MM.1S (cell line): ENCODE data around the gene TENM4.

Source experiments
- DNase-seq: peaks from one replicate; pipeline ENCODE4 v3.0.0-alpha.2; 2015
- H2AFZ ChIP-seq: fragments of 300-600 bp; sonication (generic); 2 replicates; pipeline ENCODE4 v1.6.0; 2016; ENCODE audit warnings: antibody characterized with exemption, low read length
- H3F3A ChIP-seq: fragments of 300-600 bp; sonication (generic); 2 replicates; pipeline ENCODE4 v1.6.1; 2016; ENCODE audit warnings: mild to moderate bottlenecking, antibody characterized with exemption, low read length, moderate library complexity, mixed read lengths; ENCODE audit not compliant: insufficient read depth
- H3K27ac ChIP-seq: fragments of 300-600 bp; sonication (generic); 2 replicates; pipeline ENCODE4 v1.5.1; 2016; ENCODE audit warnings: mild to moderate bottlenecking, low read length
- H3K27me3 ChIP-seq: fragments of 300-600 bp; sonication (generic); replicated peaks from 2 replicates; pipeline ENCODE4 v1.6.0; 2016; ENCODE audit warnings: low read length; ENCODE audit not compliant: insufficient read depth
- H3K36me3 ChIP-seq: fragments of 300-600 bp; sonication (generic); replicated peaks from 2 replicates; pipeline ENCODE4 v1.6.1; 2016; ENCODE audit warnings: mild to moderate bottlenecking, low read length, mixed read lengths; ENCODE audit not compliant: insufficient read depth
- H3K4me1 ChIP-seq: fragments of 300-600 bp; sonication (generic); 2 replicates; pipeline ENCODE4 v1.6.1; 2016; ENCODE audit warnings: low read length, mixed read lengths
- H3K4me2 ChIP-seq: fragments of 300-600 bp; sonication (generic); 2 replicates; pipeline ENCODE4 v1.6.0; 2016; ENCODE audit warnings: low read depth, low read length
- H3K4me3 ChIP-seq: fragments of 300-600 bp; sonication (generic); 2 replicates; pipeline ENCODE4 v1.5.1; 2016; ENCODE audit warnings: low read length, mixed read lengths
- H3K79me2 ChIP-seq: fragments of 300-600 bp; sonication (generic); 2 replicates; pipeline ENCODE4 v1.6.1; 2016; ENCODE audit warnings: mixed run types, low read length, mixed read lengths
- H3K9ac ChIP-seq: fragments of 300-600 bp; sonication (generic); 2 replicates; pipeline ENCODE4 v1.6.1; 2016; ENCODE audit warnings: low read length, mixed read lengths
- H3K9me2 ChIP-seq: fragments of 300-600 bp; sonication (generic); replicated peaks from 2 replicates; pipeline ENCODE4 v1.6.1; 2016; ENCODE audit warnings: mild to moderate bottlenecking, low read length, mixed read lengths; ENCODE audit not compliant: insufficient read depth
- H3K9me3 ChIP-seq: fragments of 300-600 bp; sonication (generic); replicated peaks from 2 replicates; pipeline ENCODE4 v1.6.1; 2016; ENCODE audit warnings: mild to moderate bottlenecking, low read length, mixed read lengths; ENCODE audit not compliant: insufficient read depth
- H4K20me1 ChIP-seq: fragments of 300-600 bp; sonication (generic); 2 replicates; pipeline ENCODE4 v1.6.1; 2016; ENCODE audit warnings: mild to moderate bottlenecking, low read length, moderate library complexity, mixed read lengths; ENCODE audit not compliant: insufficient read depth
- EZH2 ChIP-seq: fragments of 300-600 bp; sonication (generic); optimal IDR thresholded peaks from 2 replicates; pipeline ENCODE3; 2017; ENCODE audit warnings: low read depth, mild to moderate bottlenecking, antibody characterized with exemption, low read length, mixed read lengths
- EZH2phosphoT487 ChIP-seq: fragments of 300-600 bp; sonication (generic); IDR thresholded peaks from 2 replicates; pipeline ENCODE4 v1.6.1; 2018; ENCODE audit warnings: antibody characterized with exemption, low read length
- TF ChIP-seq, protein P1 (sequence below): fragments of 300-600 bp; sonication (generic); IDR thresholded peaks from 2 replicates; pipeline ENCODE4 v1.5.1; 2016; ENCODE audit warnings: antibody characterized with exemption, low read length, mixed read lengths

Gene TENM4

DNA sequence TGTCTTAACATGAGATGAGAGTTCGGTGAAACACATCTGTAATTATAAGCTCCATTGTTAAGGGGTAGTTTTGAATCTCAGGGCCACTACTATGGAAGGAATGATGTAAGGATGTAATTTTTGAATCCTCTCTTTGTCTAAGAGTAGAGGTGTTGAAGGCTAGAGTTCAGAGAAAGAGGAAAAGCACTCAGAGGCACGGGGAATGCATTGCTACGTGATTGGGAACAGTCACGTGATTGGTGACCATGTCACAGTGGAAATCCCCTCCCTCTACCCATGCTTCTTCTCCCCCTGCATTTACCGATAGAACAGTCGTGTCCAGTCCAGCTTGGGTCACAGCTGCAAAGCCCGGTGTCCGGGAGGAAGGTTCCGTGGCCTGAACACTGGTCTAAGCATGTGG is 635.8 kb downstream of the TENM4 start:
- no peaks in the 10 kb centered on the region for H3K9me2 ChIP-seq
- no peak overlapping the region for H3K9ac ChIP-seq
- H3K36me3 ChIP-seq, result no peaks in the 10 kb centered on the region
- no peaks in the 10 kb centered on the region for H3F3A ChIP-seq
- no peaks in the 10 kb centered on the region for H3K79me2 ChIP-seq
- DNase-seq, result no peak
- no peak for TF ChIP-seq EZH2phosphoT487
- TF ChIP-seq, protein P1, sequence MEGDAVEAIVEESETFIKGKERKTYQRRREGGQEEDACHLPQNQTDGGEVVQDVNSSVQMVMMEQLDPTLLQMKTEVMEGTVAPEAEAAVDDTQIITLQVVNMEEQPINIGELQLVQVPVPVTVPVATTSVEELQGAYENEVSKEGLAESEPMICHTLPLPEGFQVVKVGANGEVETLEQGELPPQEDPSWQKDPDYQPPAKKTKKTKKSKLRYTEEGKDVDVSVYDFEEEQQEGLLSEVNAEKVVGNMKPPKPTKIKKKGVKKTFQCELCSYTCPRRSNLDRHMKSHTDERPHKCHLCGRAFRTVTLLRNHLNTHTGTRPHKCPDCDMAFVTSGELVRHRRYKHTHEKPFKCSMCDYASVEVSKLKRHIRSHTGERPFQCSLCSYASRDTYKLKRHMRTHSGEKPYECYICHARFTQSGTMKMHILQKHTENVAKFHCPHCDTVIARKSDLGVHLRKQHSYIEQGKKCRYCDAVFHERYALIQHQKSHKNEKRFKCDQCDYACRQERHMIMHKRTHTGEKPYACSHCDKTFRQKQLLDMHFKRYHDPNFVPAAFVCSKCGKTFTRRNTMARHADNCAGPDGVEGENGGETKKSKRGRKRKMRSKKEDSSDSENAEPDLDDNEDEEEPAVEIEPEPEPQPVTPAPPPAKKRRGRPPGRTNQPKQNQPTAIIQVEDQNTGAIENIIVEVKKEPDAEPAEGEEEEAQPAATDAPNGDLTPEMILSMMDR, result no peak
- TF ChIP-seq EZH2, result no peak
- no peaks in the 10 kb centered on the region for H4K20me1 ChIP-seq
- no peaks in the 10 kb centered on the region for H3K9me3 ChIP-seq
- H2AFZ ChIP-seq, result no peak overlapping the region
- H3K4me2 ChIP-seq, result no peak overlapping the region
- H3K27ac ChIP-seq, result no peak overlapping the region
- peaks cover 26% of the 10 kb centered on the region for H3K4me1 ChIP-seq
- no peak overlapping the region for H3K4me3 ChIP-seq
- H3K27me3 ChIP-seq, result no peaks in the 10 kb centered on the region

DNA sequence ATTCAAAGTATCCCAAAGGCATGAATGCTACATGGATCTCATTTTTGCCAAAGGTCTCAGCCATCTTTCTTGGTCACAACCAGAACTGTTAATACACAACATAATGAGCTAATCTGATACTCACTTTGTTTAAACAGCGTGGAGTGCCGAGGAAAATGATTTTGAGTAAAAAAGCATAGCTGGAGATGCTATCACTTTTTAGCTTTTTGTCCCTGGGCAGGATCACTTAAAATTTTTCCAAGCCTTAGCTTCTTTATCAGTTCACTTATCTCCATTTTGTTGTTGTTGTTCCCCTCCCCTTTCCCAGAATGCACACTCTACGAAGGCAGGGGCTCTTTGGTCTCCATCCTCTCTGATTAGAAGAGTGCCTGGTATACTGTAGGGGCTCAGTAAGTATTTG is 636.8 kb downstream of the TENM4 start:
- H3K9ac ChIP-seq, result no peak overlapping the region
- no peaks in the 10 kb centered on the region for H3K36me3 ChIP-seq
- no peaks in the 10 kb centered on the region for H3F3A ChIP-seq
- no peaks in the 10 kb centered on the region for H3K9me3 ChIP-seq
- H2AFZ ChIP-seq, result no peak overlapping the region
- H3K79me2 ChIP-seq, result no peaks in the 10 kb centered on the region
- no peaks in the 10 kb centered on the region for H4K20me1 ChIP-seq
- no peaks in the 10 kb centered on the region for H3K9me2 ChIP-seq
- no peak overlapping the region for H3K4me2 ChIP-seq
- peaks cover 21% of the 10 kb centered on the region for H3K4me1 ChIP-seq
- H3K4me3 ChIP-seq, result no peak overlapping the region
- H3K27me3 ChIP-seq, result no peaks in the 10 kb centered on the region
- DNase-seq, result no peak
- H3K27ac ChIP-seq, result no peak overlapping the region
- TF ChIP-seq, protein P1, result no peak
- TF ChIP-seq EZH2phosphoT487 (no peak), EZH2 (no peak)

DNA sequence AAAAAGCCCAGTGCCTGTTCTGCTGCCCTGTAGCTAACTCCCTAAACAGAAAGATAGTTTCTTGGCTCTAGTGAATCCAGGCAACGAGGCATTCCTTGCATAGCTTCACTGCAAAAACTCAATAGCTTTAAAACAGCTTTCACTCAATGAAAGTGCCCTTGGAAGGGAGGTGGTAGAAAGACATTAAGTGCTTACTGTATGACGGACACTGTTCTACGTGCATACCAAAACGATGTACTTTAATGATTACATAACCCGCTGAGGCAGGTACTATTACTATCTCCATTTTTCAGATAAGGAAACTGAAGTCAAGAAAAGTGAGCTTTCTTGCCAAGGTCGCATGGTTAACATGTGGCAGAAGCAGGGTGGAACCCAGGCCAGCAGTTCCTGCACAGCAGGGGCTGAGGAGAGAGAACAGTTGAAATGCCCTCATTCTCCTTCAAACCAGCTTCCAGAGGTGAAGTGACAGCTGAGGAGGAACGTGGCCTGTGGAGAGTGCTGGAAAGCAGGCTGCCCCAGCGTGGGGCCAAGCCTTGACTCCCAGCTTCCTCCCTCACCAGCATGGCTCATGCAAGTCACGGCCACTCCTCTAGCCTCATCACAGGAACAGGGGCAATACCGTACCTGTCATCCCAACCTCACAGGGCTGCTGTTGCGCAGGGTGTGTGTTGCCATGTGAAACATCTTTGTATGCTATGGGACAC is 638.6 kb downstream of the TENM4 start:
- H3K9me3 ChIP-seq, result no peaks in the 10 kb centered on the region
- H3K4me1 ChIP-seq, result peaks cover 12% of the 10 kb centered on the region
- H3K9ac ChIP-seq, result no peak overlapping the region
- H3K27me3 ChIP-seq, result no peaks in the 10 kb centered on the region
- H3K9me2 ChIP-seq, result no peaks in the 10 kb centered on the region
- H3K36me3 ChIP-seq, result no peaks in the 10 kb centered on the region
- TF ChIP-seq EZH2phosphoT487 (no peak), EZH2 (no peak)
- TF ChIP-seq, protein P1, result no peak
- no peak overlapping the region for H3K4me3 ChIP-seq
- H3K79me2 ChIP-seq, result no peaks in the 10 kb centered on the region
- H2AFZ ChIP-seq, result no peak overlapping the region
- H3F3A ChIP-seq, result no peaks in the 10 kb centered on the region
- no peaks in the 10 kb centered on the region for H4K20me1 ChIP-seq
- no peak overlapping the region for H3K4me2 ChIP-seq
- no peak overlapping the region for H3K27ac ChIP-seq
- DNase-seq, result no peak
